BLaER1 (cell line): ENCODE measurements around the gene DDX60.
A peak's percentile ranks its signal among the peaks of the same experiment; 100 is the strongest.
"Not testable (repeated sequence)": the region's sequence is repeated elsewhere in the genome, so short reads cannot be mapped to it uniquely, and the experiment has no call there.

Experiments
- H3K27ac ChIP-seq: shearing (Covaris generic); formaldehyde crosslinking; 2 replicates; pipeline ENCODE4 v1.8.1; 2022
- H3K27me3 ChIP-seq: shearing (Covaris generic); formaldehyde crosslinking; 2 replicates; pipeline ENCODE4 v1.8.1; 2022
- H3K36me3 ChIP-seq: shearing (Covaris generic); formaldehyde crosslinking; 2 replicates; pipeline ENCODE4 v1.8.1; 2022
- H3K4me1 ChIP-seq: shearing (Covaris generic); formaldehyde crosslinking; 2 replicates; pipeline ENCODE4 v1.8.1; 2022
- H3K4me2 ChIP-seq: shearing (Covaris generic); formaldehyde crosslinking; 2 replicates; pipeline ENCODE4 v1.8.1; 2022
- H3K4me3 ChIP-seq: shearing (Covaris generic); formaldehyde crosslinking; 2 replicates; pipeline ENCODE4 v1.8.1; 2022
- H3K9ac ChIP-seq: shearing (Covaris generic); formaldehyde crosslinking; 2 replicates; pipeline ENCODE4 v1.8.1; 2022
- H3K9me3 ChIP-seq: shearing (Covaris generic); formaldehyde crosslinking; 2 replicates; pipeline ENCODE4 v1.8.1; 2022
- H4K20me1 ChIP-seq: shearing (Covaris generic); formaldehyde crosslinking; 2 replicates; pipeline ENCODE4 v1.8.1; 2022
- Cebpa-rat ChIP-seq: shearing (Covaris generic); IDR thresholded peaks from 2 replicates; pipeline ENCODE4 v1.8.1; 2022

DDX60 gene

GRCh38 chr4:168336837-168337549 is 18.4 kb upstream of the DDX60 start:
- no peak for TF ChIP-seq Cebpa-rat

GRCh38 chr4:168335621-168336020 is 17.1 kb upstream of the DDX60 start:
- H3K27ac ChIP-seq: no peak overlapping the region
- no peaks in the 10 kb centered on the region for H4K20me1 ChIP-seq
- H3K4me1 ChIP-seq: no peaks in the 10 kb centered on the region
- no peaks in the 10 kb centered on the region for H3K27me3 ChIP-seq
- no peak overlapping the region for H3K9ac ChIP-seq
- H3K36me3 ChIP-seq: no peaks in the 10 kb centered on the region
- no peaks in the 10 kb centered on the region for H3K9me3 ChIP-seq
- no peak overlapping the region for H3K4me2 ChIP-seq
- H3K4me3 ChIP-seq: no peak overlapping the region
- TF ChIP-seq Cebpa-rat: no peak

More at GRCh38 chr4:168336837-168337549, 18.4 kb upstream of the DDX60 start:
- Histone ChIP-seq H3K9ac (no peak overlapping the region), H3K4me2 (no peak overlapping the region), H4K20me1 (no peaks in the 10 kb centered on the region), H3K27ac (no peak overlapping the region), H3K36me3 (no peaks in the 10 kb centered on the region), H3K4me1 (no peaks in the 10 kb centered on the region), H3K4me3 (no peak overlapping the region), H3K9me3 (no peaks in the 10 kb centered on the region), H3K27me3 (no peaks in the 10 kb centered on the region)

GRCh38 chr4:168334053-168334452 is 15.5 kb upstream of the DDX60 start:
- Histone ChIP-seq H3K27ac (no peak overlapping the region), H3K4me1 (no peaks in the 10 kb centered on the region), H3K4me3 (no peak overlapping the region), H4K20me1 (no peaks in the 10 kb centered on the region), H3K36me3 (no peaks in the 10 kb centered on the region), H3K9me3 (no peaks in the 10 kb centered on the region), H3K9ac (no peak overlapping the region), H3K27me3 (no peaks in the 10 kb centered on the region), H3K4me2 (no peak overlapping the region)
- no peak for TF ChIP-seq Cebpa-rat

GRCh38 chr4:168330575-168330974 is 12.0 kb upstream of the DDX60 start:
- not testable (repeated sequence) for H3K9ac ChIP-seq, H3K4me1 ChIP-seq, H3K27me3 ChIP-seq, H3K4me2 ChIP-seq, H3K4me3 ChIP-seq, H3K36me3 ChIP-seq, H4K20me1 ChIP-seq, H3K9me3 ChIP-seq, H3K27ac ChIP-seq

- H3K4me1 ChIP-seq: no peaks in the 10 kb centered on the region
- H3K36me3 ChIP-seq: no peaks in the 10 kb centered on the region
- H3K4me2 ChIP-seq: no peak overlapping the region
- H3K9ac ChIP-seq: no peak overlapping the region
- H3K27ac ChIP-seq: no peak overlapping the region
- H3K4me3 ChIP-seq: no peak overlapping the region
- no peaks in the 10 kb centered on the region for H4K20me1 ChIP-seq
- TF ChIP-seq Cebpa-rat: no peak
- H3K27me3 ChIP-seq: no peaks in the 10 kb centered on the region
- H3K9me3 ChIP-seq: no peaks in the 10 kb centered on the region
Measured at GRCh38 chr4:168325591-168325990, 7.0 kb upstream of the DDX60 start.

GRCh38 chr4:168321006-168321405 is 2.5 kb upstream of the DDX60 start:
- H3K36me3 ChIP-seq: no peaks in the 10 kb centered on the region

GRCh38 chr4:168319486-168320019 is 1.0 kb upstream of the DDX60 start:
- no peak overlapping the region for H3K4me3 ChIP-seq
- H3K4me2 ChIP-seq: no peak overlapping the region
- no peaks in the 10 kb centered on the region for H4K20me1 ChIP-seq
- H3K9ac ChIP-seq: no peak overlapping the region
- no peaks in the 10 kb centered on the region for H3K9me3 ChIP-seq
- no peak overlapping the region for H3K27ac ChIP-seq
- TF ChIP-seq Cebpa-rat: no peak
- peaks cover 10% of the 10 kb centered on the region for H3K4me1 ChIP-seq
- no peaks in the 10 kb centered on the region for H3K27me3 ChIP-seq
- no peaks in the 10 kb centered on the region for H3K36me3 ChIP-seq

More at GRCh38 chr4:168321006-168321405, 2.5 kb upstream of the DDX60 start:
- no peaks in the 10 kb centered on the region for H3K27me3 ChIP-seq
- H3K9ac ChIP-seq: no peak overlapping the region
- H3K4me1 ChIP-seq: peaks cover 10% of the 10 kb centered on the region
- H3K27ac ChIP-seq: no peak overlapping the region
- no peak overlapping the region for H3K4me2 ChIP-seq
- no peaks in the 10 kb centered on the region for H4K20me1 ChIP-seq
- H3K4me3 ChIP-seq: no peak overlapping the region
- TF ChIP-seq Cebpa-rat: no peak
- H3K9me3 ChIP-seq: no peaks in the 10 kb centered on the region

- no peaks in the 10 kb centered on the region for H3K27me3 ChIP-seq
- H3K4me2 ChIP-seq: peak overlapping the region; percentile 77
- no peaks in the 10 kb centered on the region for H4K20me1 ChIP-seq
- no peaks in the 10 kb centered on the region for H3K36me3 ChIP-seq
- H3K9me3 ChIP-seq: no peaks in the 10 kb centered on the region
- no peak for TF ChIP-seq Cebpa-rat
- H3K27ac ChIP-seq: no peak overlapping the region
- peak overlapping the region; percentile 84; the same call in 1 of the 2 replicates for H3K9ac ChIP-seq
- peak overlapping the region; percentile 78 for H3K4me3 ChIP-seq
- peaks cover 10% of the 10 kb centered on the region for H3K4me1 ChIP-seq
Measured at GRCh38 chr4:168317621-168318020, 931 bp downstream of the DDX60 start.

- Histone ChIP-seq H3K9ac (no peak overlapping the region), H3K36me3 (no peaks in the 10 kb centered on the region), H4K20me1 (no peaks in the 10 kb centered on the region), H3K27me3 (no peaks in the 10 kb centered on the region), H3K27ac (no peak overlapping the region), H3K4me2 (no peak overlapping the region), H3K9me3 (no peaks in the 10 kb centered on the region), H3K4me1 (no peaks in the 10 kb centered on the region), H3K4me3 (no peak overlapping the region)
- TF ChIP-seq Cebpa-rat: no peak
Measured at GRCh38 chr4:168309781-168310180, 8.8 kb downstream of the DDX60 start.

- no peak overlapping the region for H3K4me3 ChIP-seq
- H3K4me1 ChIP-seq: no peaks in the 10 kb centered on the region
- H3K9me3 ChIP-seq: no peaks in the 10 kb centered on the region
- no peak for TF ChIP-seq Cebpa-rat
- no peak overlapping the region for H3K4me2 ChIP-seq
- H4K20me1 ChIP-seq: no peaks in the 10 kb centered on the region
- no peaks in the 10 kb centered on the region for H3K36me3 ChIP-seq
- no peak overlapping the region for H3K9ac ChIP-seq
- no peak overlapping the region for H3K27ac ChIP-seq
- H3K27me3 ChIP-seq: no peaks in the 10 kb centered on the region
Measured at GRCh38 chr4:168308912-168309311, 9.6 kb downstream of the DDX60 start.
